GM10266 (cell line): Measurements from ENCODE around the gene LAMTOR1.

Experiments used
- DNase-seq: peaks from one replicate; pipeline ENCODE4 v3.0.0; 2012; ENCODE audit errors: extremely low spot score
- CTCF ChIP-seq: IDR thresholded peaks from 2 replicates; pipeline ENCODE4 v1.5.1; 2012; ENCODE audit warnings: mild to moderate bottlenecking, low read depth; ENCODE audit not compliant: control insufficient read depth, insufficient read depth; ENCODE audit errors: missing control alignments

The LAMTOR1 gene

GRCh38 chr11:72103754-72104167 lies 664 bp upstream of the LAMTOR1 start:
- no peak for DNase-seq
- TF ChIP-seq CTCF, result no peak

- no peak for TF ChIP-seq CTCF
- DNase-seq, result no peak
These were observed 509 bp downstream of the LAMTOR1 start for GRCh38 chr11:72102631-72102945.

- DNase-seq, result no peak
- TF ChIP-seq CTCF, result no peak
These were observed 935 bp downstream of the LAMTOR1 start for GRCh38 chr11:72102162-72102561.

- TF ChIP-seq CTCF, result no peak
- DNase-seq, result no peak
These were observed 2.6 kb downstream of the LAMTOR1 start for GRCh38 chr11:72100462-72100861.

GRCh38 chr11:72100009-72100408 lies 3.1 kb downstream of the LAMTOR1 start:
- TF ChIP-seq CTCF, result no peak
- no peak for DNase-seq

DNA sequence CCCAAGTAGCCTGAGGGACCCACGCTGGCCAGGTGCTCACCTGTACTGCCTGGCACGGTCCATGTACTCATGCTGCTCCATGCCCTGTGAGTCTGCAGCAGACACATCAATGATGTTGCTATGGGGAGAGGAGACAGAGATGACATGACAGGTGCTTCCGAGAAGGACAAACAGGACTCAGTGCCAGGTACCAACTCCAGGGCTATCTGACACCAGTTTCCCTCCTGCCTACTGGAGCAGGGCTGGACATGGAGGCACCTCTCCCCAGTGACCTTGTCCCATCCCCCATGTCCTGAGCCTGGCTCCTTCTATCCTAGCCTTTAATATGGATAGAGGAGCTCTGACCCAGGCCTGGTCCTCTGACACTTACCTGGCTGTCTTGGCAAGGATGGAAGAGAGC lies 4.4 kb downstream of the LAMTOR1 start:
- DNase-seq, result no peak
- no peak for TF ChIP-seq CTCF

DNA sequence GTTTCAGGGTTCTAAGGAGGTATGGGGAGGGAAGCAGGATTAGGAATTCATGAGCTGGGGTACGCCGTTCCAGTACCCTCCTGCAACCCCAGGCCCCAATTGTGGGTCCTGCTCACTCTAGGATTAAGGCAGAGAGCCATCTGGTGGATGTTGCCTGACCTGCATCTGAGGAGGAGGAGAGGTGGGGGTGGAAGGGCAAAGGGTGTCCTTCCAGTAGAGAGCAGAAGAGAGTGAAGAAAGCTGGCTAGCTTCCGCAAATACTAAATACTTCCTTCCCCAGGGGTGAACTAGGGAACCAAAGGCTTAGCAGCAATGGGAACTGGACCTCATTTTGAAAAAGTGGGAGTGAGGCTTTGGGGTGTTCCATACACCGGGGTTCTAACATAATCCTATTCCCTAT lies 11.8 kb downstream of the LAMTOR1 start:
- DNase-seq, result peak; percentile 74
- peak; percentile 92 for TF ChIP-seq CTCF
